ENCODE results near the gene R3HDM4. TPM values are rescaled to one million over a fixed set of nuclear protein-coding genes. Genes with fewer than 3 reads are reported as not detected.

Gene R3HDM4
- total RNA-seq, 2 donors from 2014 or later = 78.5 to 79.3 TPM

DNA sequence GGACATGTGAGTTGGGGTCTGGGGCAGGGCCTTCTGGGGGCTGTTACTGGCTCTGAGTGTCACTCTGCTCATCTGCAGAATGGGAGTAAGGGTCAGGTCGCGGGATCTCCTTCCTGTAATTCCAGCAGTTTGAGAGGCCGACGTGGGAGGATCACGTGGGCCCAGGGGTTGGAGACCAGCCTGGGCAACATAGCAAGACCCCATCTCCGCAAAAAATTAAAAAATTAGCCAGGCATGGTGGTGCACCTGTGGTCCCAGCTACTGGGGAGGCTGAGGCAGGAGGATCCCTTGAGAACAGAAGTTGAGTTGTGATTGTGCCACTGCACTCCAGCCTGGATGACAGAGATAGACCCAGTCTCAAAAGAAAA is 16.9 kb upstream of the R3HDM4 start:
- no peak for ATAC-seq (replicated peaks)
- H3K4me3 Mint-ChIP-seq = no peak overlapping the region
- peaks cover 16% of the 10 kb centered on the region for H3K36me3 Mint-ChIP-seq (ENCODE audit: low read depth)
- H3K4me1 Mint-ChIP-seq = peaks cover 4% of the 10 kb centered on the region
- no peak overlapping the region for H3K27ac Mint-ChIP-seq
- H3K9me3 Mint-ChIP-seq = no peaks in the 10 kb centered on the region
- no peaks in the 10 kb centered on the region for H3K27me3 Mint-ChIP-seq

DNA sequence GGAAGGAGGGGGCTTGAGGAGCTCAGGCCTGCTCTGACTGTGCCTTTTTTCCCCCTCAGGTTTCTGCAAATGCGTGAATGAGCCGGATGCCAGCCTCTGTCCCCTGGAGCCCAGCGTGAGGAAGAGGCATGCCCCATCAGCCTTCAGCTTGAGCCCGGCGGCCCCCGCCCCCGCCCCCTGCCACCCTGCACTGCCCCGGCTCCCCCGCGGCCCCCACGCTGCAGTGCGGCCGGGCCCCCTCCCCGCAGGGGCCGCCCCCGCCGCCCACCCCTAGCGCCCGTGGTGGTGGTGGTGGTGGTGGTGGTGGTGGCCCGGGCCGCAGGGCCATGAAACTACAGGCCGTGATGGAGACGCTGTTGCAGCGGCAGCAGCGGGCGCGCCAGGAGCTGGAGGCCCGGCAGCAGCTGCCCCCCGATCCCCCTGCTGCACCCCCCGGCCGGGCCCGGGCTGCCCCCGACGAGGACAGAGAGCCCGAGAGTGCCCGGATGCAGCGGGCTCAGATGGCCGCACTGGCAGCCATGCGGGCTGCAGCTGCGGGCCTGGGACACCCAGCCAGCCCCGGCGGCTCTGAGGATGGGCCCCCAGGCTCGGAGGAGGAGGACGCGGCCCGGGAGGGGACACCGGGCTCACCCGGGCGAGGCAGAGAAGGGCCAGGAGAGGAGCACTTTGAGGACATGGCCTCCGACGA is 16.3 kb upstream of the R3HDM4 start:
- no peak overlapping the region for H3K4me3 Mint-ChIP-seq
- H3K9me3 Mint-ChIP-seq = no peaks in the 10 kb centered on the region
- no peak overlapping the region for H3K27ac Mint-ChIP-seq
- no peak for ATAC-seq (replicated peaks)
- peaks cover 16% of the 10 kb centered on the region for H3K36me3 Mint-ChIP-seq (ENCODE audit: low read depth)
- peaks cover 4% of the 10 kb centered on the region for H3K4me1 Mint-ChIP-seq
- no peaks in the 10 kb centered on the region for H3K27me3 Mint-ChIP-seq

DNA sequence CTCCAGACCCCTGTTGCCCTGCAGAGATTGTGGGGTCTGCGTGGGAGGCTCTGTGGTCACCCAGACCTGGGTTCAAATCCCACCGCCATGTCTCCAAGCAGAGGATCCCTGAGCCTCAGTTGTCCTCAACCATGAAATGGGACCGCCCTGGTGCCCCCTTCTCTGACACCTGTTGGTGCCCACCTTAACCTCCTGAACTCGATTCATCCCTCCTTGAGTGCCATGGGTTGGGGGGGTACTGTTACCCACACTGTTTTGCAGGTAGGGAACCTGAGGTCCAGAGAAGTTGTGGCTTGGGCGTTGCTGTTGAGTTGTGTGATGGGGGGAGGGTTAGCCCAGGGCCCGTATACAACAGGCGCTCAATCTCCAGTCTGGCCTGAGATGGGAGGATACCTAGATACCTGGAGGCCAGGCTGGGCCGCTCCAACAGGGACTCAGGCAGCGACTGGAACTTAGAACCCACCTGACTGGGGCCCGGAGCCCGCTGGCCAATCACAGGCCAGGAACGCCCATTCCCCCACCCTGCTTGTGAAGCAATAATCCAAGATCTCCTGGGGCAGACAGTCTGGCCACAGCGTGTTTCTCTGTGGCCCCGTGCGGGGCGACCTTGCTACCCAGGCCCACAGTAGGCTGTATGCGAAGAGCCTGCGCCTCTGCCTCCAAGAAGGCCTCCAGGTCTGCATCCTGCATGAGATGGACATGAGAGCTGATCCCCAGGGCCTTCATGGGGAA is 15.6 kb upstream of the R3HDM4 start:
- H3K36me3 Mint-ChIP-seq (ENCODE audit: low read depth) = peaks cover 16% of the 10 kb centered on the region
- ATAC-seq (replicated peaks) = no peak
- peaks cover 4% of the 10 kb centered on the region for H3K4me1 Mint-ChIP-seq
- no peaks in the 10 kb centered on the region for H3K27me3 Mint-ChIP-seq
- no peak overlapping the region for H3K27ac Mint-ChIP-seq
- no peaks in the 10 kb centered on the region for H3K9me3 Mint-ChIP-seq
- H3K4me3 Mint-ChIP-seq = no peak overlapping the region

- H3K36me3 Mint-ChIP-seq (ENCODE audit: low read depth) = peaks cover 16% of the 10 kb centered on the region
- no peaks in the 10 kb centered on the region for H3K27me3 Mint-ChIP-seq
- ATAC-seq (replicated peaks) = no peak
- no peak overlapping the region for H3K27ac Mint-ChIP-seq
- peaks cover 4% of the 10 kb centered on the region for H3K4me1 Mint-ChIP-seq
- peak overlapping the region; percentile 68 for H3K4me3 Mint-ChIP-seq
- H3K9me3 Mint-ChIP-seq = no peaks in the 10 kb centered on the region
Measured at GRCh38 chr19:927780-928401, 14.9 kb upstream of the R3HDM4 start.

GRCh38 chr19:927351-927779 is 14.3 kb upstream of the R3HDM4 start:
- H3K9me3 Mint-ChIP-seq = no peaks in the 10 kb centered on the region
- H3K4me1 Mint-ChIP-seq = no peaks in the 10 kb centered on the region
- no peaks in the 10 kb centered on the region for H3K27me3 Mint-ChIP-seq
- H3K36me3 Mint-ChIP-seq (ENCODE audit: low read depth) = peaks cover 16% of the 10 kb centered on the region
- no peak overlapping the region for H3K27ac Mint-ChIP-seq
- no peak for ATAC-seq (replicated peaks)
- H3K4me3 Mint-ChIP-seq = peak overlapping the region; percentile 68

DNA sequence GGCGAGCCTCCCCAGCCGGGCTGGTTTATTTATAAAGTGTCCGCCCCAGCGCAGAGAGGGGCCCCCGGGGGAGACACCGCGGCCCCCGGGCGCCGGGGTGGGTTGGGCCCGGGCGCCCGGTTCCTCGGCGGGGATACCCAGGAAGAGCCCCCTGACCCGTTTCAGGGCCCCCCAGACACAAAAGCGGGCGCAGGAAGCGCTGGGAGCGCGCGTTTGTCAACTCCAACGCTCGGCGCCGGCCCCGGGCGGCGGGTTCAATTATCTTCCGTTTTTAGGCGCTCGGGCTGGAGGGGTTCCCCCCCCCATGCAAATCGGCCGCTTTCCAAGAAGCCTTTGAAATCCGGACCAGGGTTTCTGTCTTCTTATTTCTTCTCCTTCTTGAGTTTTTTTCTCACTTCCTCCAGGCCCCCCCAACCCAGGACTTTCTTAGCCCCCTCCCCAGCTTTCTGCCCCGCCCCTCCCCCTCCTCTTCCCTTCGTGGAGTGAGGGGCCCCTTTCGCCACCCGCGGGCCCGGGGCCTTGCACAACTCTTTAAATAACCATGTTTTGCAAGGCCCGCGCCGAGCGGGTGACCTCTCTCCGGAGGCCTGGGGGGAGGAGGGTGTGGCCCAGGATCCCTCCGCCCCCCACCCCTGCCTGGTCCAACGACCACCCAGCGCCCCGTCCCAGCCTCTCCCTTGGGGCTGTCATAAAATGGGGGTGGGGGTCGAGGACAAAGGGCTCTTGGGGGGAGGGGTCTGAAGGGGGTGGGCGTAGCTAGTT is 13.8 kb upstream of the R3HDM4 start:
- Mint-ChIP-seq H3K4me3 (peak overlapping the region; percentile 68), H3K36me3 (ENCODE audit: low read depth) (peaks cover 19% of the 10 kb centered on the region), H3K9me3 (no peaks in the 10 kb centered on the region), H3K27me3 (no peaks in the 10 kb centered on the region), H3K4me1 (no peaks in the 10 kb centered on the region), H3K27ac (no peak overlapping the region)
- ATAC-seq (replicated peaks) = no peak

DNA sequence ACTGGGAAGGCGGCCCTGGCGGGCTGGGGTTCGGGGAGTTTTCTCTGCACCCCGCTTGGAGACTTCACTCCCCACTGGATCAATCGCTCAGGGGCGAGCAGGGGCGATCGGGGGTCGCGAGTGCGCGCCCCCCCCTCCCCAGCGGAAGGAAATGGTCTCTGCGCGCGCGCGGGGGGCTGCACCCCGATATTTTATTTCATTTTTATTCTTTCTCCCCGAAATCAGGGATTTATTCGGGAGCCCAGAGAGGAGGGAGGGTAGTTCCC is 13.2 kb upstream of the R3HDM4 start:
- no peak for ATAC-seq (replicated peaks)
- peaks cover 23% of the 10 kb centered on the region for H3K36me3 Mint-ChIP-seq (ENCODE audit: low read depth)
- H3K27ac Mint-ChIP-seq = no peak overlapping the region
- H3K27me3 Mint-ChIP-seq = no peaks in the 10 kb centered on the region
- H3K4me3 Mint-ChIP-seq = peak overlapping the region; percentile 68
- no peaks in the 10 kb centered on the region for H3K4me1 Mint-ChIP-seq
- H3K9me3 Mint-ChIP-seq = no peaks in the 10 kb centered on the region

GRCh38 chr19:925526-926322 is 12.7 kb upstream of the R3HDM4 start, which contains the start of gene ARID3A:
ARID3A (plus strand) TSS chr19:926035; CDS start chr19:929529, 3,494 bp downstream.
- Mint-ChIP-seq H3K27me3 (no peaks in the 10 kb centered on the region), H3K27ac (no peak within 1 kb of the TSS), H3K4me1 (no peaks in the 10 kb centered on the region), H3K36me3 (ENCODE audit: low read depth) (peaks cover 23% of the 10 kb centered on the region), H3K4me3 (peak within 1 kb of the TSS; percentile 68), H3K9me3 (no peaks in the 10 kb centered on the region)
- peak; percentile 58 for ATAC-seq (replicated peaks)

DNA sequence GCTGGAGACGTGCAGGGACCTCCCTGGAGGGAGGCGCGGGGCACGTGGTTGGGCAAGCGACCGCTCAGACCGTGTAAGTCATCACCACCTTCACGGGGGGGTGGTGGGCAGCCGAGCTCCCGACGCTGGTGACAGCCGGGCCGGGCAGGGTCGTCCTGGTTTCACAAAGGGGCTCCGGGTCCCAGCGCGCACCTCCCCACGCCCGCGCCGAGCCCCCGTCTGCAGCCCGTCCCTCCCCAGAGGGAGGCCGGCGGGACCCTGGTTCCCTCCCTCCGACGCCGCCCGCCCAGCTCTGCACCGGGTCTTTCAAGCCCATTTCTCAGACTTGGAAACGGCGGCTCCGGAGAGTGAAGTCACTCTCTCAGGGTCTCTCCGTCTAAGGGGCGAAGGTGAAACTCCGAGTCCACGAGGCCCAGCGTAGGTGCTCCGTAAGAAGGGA is 12.1 kb upstream of the R3HDM4 start:
- Mint-ChIP-seq H3K4me3 (peak overlapping the region; percentile 68), H3K36me3 (ENCODE audit: low read depth) (peaks cover 23% of the 10 kb centered on the region), H3K27ac (no peak overlapping the region), H3K27me3 (no peaks in the 10 kb centered on the region), H3K9me3 (no peaks in the 10 kb centered on the region), H3K4me1 (no peaks in the 10 kb centered on the region)
- ATAC-seq (replicated peaks) = peak; percentile 67

DNA sequence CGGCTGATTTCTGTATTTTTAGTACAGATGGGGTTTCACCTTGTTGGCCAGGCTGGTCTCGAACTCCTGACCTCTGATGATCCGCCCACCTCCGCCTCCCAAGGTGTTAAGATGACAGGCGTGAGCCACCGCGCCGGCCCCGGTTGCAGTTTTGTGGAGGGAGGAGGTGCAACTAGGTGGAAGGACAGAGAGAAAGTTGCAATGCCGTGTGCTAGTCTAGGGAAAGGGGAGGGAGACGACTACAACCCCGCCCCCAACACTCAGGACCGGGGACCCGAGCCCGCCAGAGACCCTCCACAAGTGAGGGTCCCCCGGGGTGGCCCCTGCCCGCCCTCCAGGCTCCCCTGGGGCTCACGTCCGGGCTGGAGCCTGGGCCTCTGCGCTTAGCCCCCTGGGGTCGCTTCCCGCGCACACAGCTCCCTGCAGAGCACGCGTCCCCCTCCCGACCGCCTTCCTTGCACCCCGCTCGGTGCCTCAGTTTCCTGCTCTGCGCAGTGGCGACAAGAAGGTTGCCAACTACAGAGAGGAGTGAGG is 11.6 kb upstream of the R3HDM4 start:
- no peak overlapping the region for H3K27ac Mint-ChIP-seq
- H3K4me1 Mint-ChIP-seq = no peaks in the 10 kb centered on the region
- no peaks in the 10 kb centered on the region for H3K27me3 Mint-ChIP-seq
- no peaks in the 10 kb centered on the region for H3K9me3 Mint-ChIP-seq
- peaks cover 18% of the 10 kb centered on the region for H3K36me3 Mint-ChIP-seq (ENCODE audit: low read depth)
- ATAC-seq (replicated peaks) = no peak
- H3K4me3 Mint-ChIP-seq = peak overlapping the region; percentile 68

GRCh38 chr19:920051-920864 is 7.2 kb upstream of the R3HDM4 start:
- H3K36me3 Mint-ChIP-seq (ENCODE audit: low read depth) = peaks cover 18% of the 10 kb centered on the region
- H3K4me1 Mint-ChIP-seq = no peaks in the 10 kb centered on the region
- no peaks in the 10 kb centered on the region for H3K27me3 Mint-ChIP-seq
- H3K4me3 Mint-ChIP-seq = peak overlapping the region; percentile 92
- H3K27ac Mint-ChIP-seq = peak overlapping the region; percentile 92
- H3K9me3 Mint-ChIP-seq = no peaks in the 10 kb centered on the region
- peak; percentile 43 for ATAC-seq (replicated peaks)

- ATAC-seq (replicated peaks) = peak; percentile 51
- peak overlapping the region; percentile 73 for H3K4me3 Mint-ChIP-seq
- no peak overlapping the region for H3K27ac Mint-ChIP-seq
- no peaks in the 10 kb centered on the region for H3K27me3 Mint-ChIP-seq
- H3K36me3 Mint-ChIP-seq (ENCODE audit: low read depth) = peaks cover 18% of the 10 kb centered on the region
- no peaks in the 10 kb centered on the region for H3K4me1 Mint-ChIP-seq
- no peaks in the 10 kb centered on the region for H3K9me3 Mint-ChIP-seq
Measured at GRCh38 chr19:919199-920050, 6.4 kb upstream of the R3HDM4 start.
